HEK293T (cell line): ENCODE measurements around the gene NDUFS6.

Source experiments
- ARNT ChIP-seq: fragments of 450-650 bp; IDR thresholded peaks from 2 replicates; pipeline ENCODE4 v1.6.1; 2017; ENCODE audit warnings: mild to moderate bottlenecking
- CTBP1 ChIP-seq: fragments of 450-650 bp; IDR thresholded peaks from 2 replicates; pipeline ENCODE4 v1.6.1; 2016; ENCODE audit warnings: borderline replicate concordance
- ELF4 ChIP-seq: fragments of 450-650 bp; IDR thresholded peaks from 2 replicates; pipeline ENCODE4 v1.6.1; 2017; ENCODE audit warnings: antibody characterized with exemption
- FOXK2 ChIP-seq: fragments of 450-650 bp; IDR thresholded peaks from 2 replicates; pipeline ENCODE4 v1.6.1; 2016; ENCODE audit warnings: mild to moderate bottlenecking
- LEF1 ChIP-seq: fragments of 450-650 bp; IDR thresholded peaks from 2 replicates; pipeline ENCODE4 v1.6.1; 2017; ENCODE audit warnings: mild to moderate bottlenecking, borderline replicate concordance
- SUZ12 ChIP-seq: fragments of 450-650 bp; IDR thresholded peaks from 2 replicates; pipeline ENCODE4 v1.6.1; 2016; ENCODE audit warnings: mild to moderate bottlenecking

DNA sequence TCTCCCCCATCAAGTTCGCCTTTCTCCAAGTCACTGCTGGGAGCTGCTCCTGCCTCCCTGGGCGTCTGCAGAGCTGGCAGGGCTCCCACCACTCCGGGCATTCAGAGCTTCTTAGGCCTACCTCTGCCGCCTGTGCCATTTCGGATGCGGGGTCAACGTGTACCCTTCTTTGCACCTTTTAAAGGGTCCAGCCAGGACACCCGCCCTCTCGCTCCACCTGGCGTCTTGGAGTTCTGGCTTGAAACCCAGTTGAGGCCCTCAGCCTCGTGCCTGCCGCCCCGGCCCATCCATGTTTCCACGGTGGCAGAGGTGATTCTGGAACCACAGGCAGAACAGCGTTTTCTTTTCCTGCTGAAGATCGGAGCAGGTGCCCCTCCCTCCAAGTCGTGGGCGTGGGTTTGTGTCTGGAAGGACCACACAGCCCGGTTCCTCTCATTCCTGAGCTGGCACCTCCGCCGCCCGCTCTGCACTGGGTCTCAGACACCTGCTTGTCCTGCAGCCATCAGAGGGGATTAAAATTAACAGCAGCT lies 32.9 kb downstream of the NDUFS6 start:
- TF ChIP-seq FOXK2 (no peak), ARNT (no peak), LEF1 (no peak), SUZ12 (no peak), ELF4 (no peak), CTBP1 (no peak)
